MM.1S (cell line): ENCODE data around the gene NAPA.

ENCODE experiments used
- EZH2 ChIP-seq: fragments of 300-600 bp; sonication (generic); optimal IDR thresholded peaks from 2 replicates; pipeline ENCODE3; 2017; ENCODE audit warnings: low read depth, mild to moderate bottlenecking, antibody characterized with exemption, low read length, mixed read lengths
- EZH2phosphoT487 ChIP-seq: fragments of 300-600 bp; sonication (generic); IDR thresholded peaks from 2 replicates; pipeline ENCODE4 v1.6.1; 2018; ENCODE audit warnings: antibody characterized with exemption, low read length
- TF ChIP-seq, protein P1 (sequence below): fragments of 300-600 bp; sonication (generic); IDR thresholded peaks from 2 replicates; pipeline ENCODE4 v1.5.1; 2016; ENCODE audit warnings: antibody characterized with exemption, low read length, mixed read lengths

DNA sequence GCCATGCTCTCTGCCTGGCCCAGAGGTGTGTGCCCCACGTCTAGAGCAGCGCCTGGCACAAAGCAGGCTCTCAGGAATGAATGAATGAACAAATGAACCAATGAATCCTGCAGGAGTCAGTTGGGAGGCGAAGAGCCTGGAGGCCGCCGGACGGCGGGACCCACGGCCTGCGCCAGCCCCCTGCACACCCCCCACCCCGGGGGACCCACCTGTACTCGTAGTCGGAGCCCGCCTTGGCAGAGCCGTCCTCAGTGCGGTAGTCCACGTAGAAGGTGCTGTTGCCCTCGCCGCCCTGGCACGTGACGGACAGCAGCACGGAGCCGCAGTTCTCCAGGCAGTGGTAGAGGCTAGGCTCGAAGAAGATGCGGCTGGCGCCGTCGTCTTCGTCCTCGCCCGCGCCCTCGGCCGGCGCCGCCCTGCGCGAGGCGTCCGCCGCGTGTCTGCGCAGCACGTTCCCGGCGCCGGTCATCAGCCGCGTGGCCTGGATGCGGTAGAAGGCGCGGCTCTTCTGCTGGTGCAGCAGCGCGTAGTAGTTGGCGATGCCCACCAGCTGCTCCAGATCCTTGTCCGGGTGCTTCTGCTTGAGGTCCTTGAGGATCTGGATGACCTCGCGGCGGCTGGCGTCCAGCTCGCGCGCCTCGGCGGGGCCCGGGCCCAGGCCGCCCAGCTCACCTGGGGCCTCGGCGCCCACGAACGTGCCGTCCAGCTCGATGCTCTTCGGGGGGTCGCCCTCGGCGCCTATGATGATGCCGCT is 58.0 kb downstream of the NAPA start:
- no peak for TF ChIP-seq EZH2
- TF ChIP-seq, protein P1, sequence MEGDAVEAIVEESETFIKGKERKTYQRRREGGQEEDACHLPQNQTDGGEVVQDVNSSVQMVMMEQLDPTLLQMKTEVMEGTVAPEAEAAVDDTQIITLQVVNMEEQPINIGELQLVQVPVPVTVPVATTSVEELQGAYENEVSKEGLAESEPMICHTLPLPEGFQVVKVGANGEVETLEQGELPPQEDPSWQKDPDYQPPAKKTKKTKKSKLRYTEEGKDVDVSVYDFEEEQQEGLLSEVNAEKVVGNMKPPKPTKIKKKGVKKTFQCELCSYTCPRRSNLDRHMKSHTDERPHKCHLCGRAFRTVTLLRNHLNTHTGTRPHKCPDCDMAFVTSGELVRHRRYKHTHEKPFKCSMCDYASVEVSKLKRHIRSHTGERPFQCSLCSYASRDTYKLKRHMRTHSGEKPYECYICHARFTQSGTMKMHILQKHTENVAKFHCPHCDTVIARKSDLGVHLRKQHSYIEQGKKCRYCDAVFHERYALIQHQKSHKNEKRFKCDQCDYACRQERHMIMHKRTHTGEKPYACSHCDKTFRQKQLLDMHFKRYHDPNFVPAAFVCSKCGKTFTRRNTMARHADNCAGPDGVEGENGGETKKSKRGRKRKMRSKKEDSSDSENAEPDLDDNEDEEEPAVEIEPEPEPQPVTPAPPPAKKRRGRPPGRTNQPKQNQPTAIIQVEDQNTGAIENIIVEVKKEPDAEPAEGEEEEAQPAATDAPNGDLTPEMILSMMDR: no peak
- no peak for TF ChIP-seq EZH2phosphoT487
